GM12801 (cell line): ENCODE measurements around the gene PARD3.

ENCODE experiments used
- TF ChIP-seq, protein P1 (sequence below): IDR thresholded peaks from one replicate; pipeline ENCODE4 v1.5.1; 2011; ENCODE audit warnings: control low read depth; ENCODE audit not compliant: insufficient read length; ENCODE audit errors: extremely low read depth

Gene PARD3

DNA sequence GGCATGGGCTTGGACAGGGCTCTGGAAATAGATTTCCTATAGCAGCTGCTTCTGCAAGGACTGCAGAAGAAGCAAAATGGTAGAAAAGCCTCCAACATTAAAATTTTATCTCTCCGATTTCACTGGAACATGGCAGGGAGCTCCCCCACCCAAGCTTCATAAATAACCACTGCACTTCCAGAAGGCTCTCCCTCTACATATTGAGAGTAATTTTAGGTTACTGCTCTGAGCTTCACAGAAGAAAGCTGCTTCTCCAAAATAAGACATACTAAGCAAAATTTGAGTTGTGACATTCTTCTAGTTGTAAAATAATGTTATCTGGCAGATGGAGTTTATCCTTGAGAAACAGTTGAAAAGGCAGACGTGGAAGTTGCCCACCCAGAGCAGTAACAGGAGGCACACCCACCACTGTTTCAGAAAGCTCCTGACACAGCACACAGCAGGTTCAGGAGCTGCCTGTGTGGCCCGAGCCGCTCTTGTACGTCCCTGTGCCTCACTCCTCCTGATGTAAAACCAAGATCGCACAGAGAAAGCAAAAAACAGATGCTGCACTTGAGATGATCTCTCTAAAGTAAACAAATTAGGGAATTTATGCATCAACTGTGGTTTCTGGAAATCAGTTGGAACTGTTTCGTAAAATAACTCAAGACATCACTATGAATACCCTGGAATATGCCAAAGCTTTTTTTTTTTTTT lies 621.0 kb downstream of the PARD3 start:
- TF ChIP-seq, protein P1, sequence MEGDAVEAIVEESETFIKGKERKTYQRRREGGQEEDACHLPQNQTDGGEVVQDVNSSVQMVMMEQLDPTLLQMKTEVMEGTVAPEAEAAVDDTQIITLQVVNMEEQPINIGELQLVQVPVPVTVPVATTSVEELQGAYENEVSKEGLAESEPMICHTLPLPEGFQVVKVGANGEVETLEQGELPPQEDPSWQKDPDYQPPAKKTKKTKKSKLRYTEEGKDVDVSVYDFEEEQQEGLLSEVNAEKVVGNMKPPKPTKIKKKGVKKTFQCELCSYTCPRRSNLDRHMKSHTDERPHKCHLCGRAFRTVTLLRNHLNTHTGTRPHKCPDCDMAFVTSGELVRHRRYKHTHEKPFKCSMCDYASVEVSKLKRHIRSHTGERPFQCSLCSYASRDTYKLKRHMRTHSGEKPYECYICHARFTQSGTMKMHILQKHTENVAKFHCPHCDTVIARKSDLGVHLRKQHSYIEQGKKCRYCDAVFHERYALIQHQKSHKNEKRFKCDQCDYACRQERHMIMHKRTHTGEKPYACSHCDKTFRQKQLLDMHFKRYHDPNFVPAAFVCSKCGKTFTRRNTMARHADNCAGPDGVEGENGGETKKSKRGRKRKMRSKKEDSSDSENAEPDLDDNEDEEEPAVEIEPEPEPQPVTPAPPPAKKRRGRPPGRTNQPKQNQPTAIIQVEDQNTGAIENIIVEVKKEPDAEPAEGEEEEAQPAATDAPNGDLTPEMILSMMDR = no peak

DNA sequence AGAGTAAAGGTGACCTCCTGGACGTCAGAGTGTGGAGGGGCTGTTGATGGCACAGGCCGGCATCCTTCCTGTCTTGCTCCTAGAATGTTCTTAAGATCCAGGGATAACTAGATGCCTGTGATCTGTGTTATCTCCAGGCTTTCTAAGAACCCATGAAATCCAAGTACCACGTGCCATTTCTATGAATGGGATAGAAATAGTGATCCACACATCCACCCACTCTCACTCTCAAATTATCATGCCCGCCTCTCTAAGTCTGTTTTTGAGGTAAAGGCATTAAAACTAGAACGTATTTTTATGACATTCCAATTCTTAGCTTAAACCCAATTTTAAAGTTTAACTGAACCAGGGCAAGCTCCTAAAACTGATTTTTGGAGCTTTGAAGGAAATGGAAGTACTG lies 622.5 kb downstream of the PARD3 start:
- TF ChIP-seq, protein P1 = no peak

DNA sequence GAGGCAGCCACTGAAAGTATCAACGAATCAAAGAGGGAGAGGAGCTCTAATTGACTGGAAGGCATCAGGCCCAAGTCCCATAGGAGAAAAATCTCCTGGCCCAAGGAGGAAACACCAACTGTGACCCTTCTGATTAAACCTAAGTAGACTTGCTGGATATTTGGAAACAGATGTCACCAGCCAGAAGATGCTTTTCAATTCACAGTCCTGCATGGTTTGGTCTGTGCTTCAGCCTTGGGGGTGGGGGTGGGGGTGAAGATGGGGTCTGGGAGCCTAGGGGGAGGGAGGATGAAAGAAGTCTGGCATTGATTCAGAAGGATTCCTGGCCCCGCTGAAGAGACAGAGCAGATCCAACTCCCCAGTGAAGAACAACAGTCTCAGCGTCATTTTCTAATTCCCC lies 623.7 kb downstream of the PARD3 start:
- TF ChIP-seq, protein P1 = no peak

DNA sequence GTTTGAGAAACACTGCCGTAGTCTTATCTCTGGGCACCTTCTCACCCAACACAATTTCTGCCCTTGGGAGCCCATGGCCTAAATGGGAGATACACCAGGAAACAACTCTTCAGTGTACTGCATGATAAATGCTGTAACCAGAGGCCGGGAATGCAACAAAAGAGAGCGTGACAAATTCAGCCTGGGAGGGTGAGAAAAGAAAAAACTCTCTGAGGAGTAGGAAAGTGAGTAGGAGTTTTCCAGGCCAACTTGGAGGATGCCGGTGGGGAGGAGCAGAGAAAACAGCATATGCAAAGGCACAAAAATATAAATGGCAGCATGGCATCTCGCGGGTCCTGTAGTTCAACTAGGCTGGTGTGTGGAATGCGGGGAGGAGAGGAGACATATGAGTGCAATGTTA lies 624.5 kb downstream of the PARD3 start:
- TF ChIP-seq, protein P1 = no peak

DNA sequence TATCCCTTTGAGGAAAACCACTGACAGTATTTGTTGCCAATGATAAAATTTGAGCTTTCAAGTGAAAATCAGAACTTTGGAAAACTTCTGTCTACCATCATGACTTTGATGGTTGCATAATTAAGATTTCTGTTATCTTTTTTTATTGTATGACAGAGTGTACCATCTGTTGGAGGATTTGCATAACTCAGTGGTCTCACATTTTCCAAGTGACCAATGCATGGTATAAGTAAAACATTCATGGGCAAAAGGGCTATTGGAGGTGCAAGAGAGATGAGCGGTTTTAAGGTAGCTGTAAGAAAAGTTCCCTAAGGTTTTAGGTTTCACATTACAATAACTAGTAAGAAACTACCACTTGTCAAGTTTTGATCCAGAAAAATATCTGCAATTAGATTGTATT lies 625.3 kb downstream of the PARD3 start:
- TF ChIP-seq, protein P1 = no peak

DNA sequence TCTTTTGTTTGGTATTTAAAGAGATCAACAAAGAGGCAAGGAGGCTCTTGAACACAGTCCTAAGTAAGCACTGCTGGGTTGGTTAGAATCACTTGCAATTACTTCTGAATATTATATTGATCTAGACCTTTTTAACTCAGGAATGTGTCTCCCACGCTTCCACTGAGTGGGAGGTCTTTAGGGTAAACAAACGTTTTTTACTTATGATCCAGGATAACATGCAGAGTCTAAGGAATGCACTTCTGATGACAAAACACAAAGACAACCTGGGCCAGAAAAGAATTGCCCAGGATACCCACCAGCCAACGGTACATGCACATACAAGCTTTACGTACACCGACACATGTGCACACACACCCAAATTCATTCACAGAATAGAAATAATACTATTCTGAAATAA lies 626.9 kb downstream of the PARD3 start:
- TF ChIP-seq, protein P1 = no peak

DNA sequence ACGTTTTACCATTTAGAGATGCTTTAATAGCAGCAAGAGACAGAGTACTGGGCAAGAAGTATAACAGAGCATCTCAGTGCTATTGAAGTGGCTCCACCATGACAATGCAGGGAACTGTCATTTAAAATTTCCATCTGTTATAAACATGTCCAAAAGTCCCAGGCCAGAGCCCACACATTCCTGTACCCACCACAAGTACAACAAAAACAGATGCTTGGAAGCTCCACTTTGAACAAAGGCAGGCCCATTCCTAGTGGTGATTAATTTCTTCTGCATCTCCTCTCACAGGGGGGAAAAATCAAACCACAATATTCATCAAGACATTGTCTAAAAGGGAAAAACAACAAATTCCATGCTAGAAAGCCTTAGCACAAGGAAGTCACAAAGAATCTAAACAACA lies 627.9 kb downstream of the PARD3 start:
- TF ChIP-seq, protein P1 = no peak
